Calu3 (cell line): Measurements from ENCODE around the gene SERPINB8. TPM values are rescaled to one million over a fixed set of nuclear protein-coding genes. Genes with fewer than 3 reads are reported as not detected.
A peak's percentile ranks its signal among the peaks of the same experiment; 100 is the strongest.

ENCODE experiments used
- BruUV-seq: library from RNA; stranded (reverse); fragments of 400-500 nt; replicated peaks from 2 replicates; lab custom pipeline; 2021; lab: Mats Ljungman, UMichigan
- CTCF ChIA-PET: fragments of 300-600 bp; sonication (Branson Sonifier 250); formaldehyde crosslinking; loops from one replicate; lab custom pipeline; 2022; ENCODE audit warnings: antibody characterized with exemption; lab: Charles Lee
- DNase-seq: peaks from one replicate; pipeline ENCODE4 v3.0.0; 2022
- H3K27ac Mint-ChIP-seq: one replicate; pipeline ENCODE4 v1.8.0; 2022; ENCODE audit warnings: mixed read lengths; ENCODE audit not compliant: unreplicated experiment
- H3K27me3 Mint-ChIP-seq: one replicate; pipeline ENCODE4 v1.8.0; 2022; ENCODE audit warnings: mixed read lengths; ENCODE audit not compliant: unreplicated experiment
- H3K36me3 Mint-ChIP-seq: one replicate; pipeline ENCODE4 v1.8.0; 2022; ENCODE audit warnings: mild to moderate bottlenecking, moderate library complexity, mixed read lengths; ENCODE audit not compliant: insufficient read depth, unreplicated experiment
- H3K4me1 Mint-ChIP-seq: one replicate; pipeline ENCODE4 v1.8.0; 2022; ENCODE audit warnings: mild to moderate bottlenecking, low read depth, mixed read lengths; ENCODE audit not compliant: unreplicated experiment
- H3K4me3 Mint-ChIP-seq: one replicate; pipeline ENCODE4 v1.8.0; 2022; ENCODE audit warnings: mild to moderate bottlenecking, low read depth, moderate library complexity, mixed read lengths; ENCODE audit not compliant: unreplicated experiment
- H3K9me3 Mint-ChIP-seq: one replicate; pipeline ENCODE4 v1.8.0; 2022; ENCODE audit warnings: low read depth, mixed read lengths; ENCODE audit not compliant: unreplicated experiment
- CTCF ChIP-seq: fragments of 200-600 bp; IDR thresholded peaks from one replicate; pipeline ENCODE4 v1.8.0; 2022; ENCODE audit warnings: antibody characterized with exemption; ENCODE audit not compliant: unreplicated experiment
- intact Hi-C: fragments of 100-400 bp; cut with micrococcal nuclease; formaldehyde crosslinking; loops from one replicate; pipeline ENCODE4 v1.10.0; 2022; ENCODE audit not compliant: unreplicated experiment
- total RNA-seq: library from RNA; stranded (reverse); gene quantifications from 2 replicates; pipeline ENCODE4 v1.2.3, GENCODE V29; 2022

Gene SERPINB8
- total RNA-seq, 1 experiment from 2014 or later, result 30.9 TPM

- CTCF ChIA-PET, result no interaction called here
- intact Hi-C loops, result no loop called here
- no peaks in the 10 kb centered on the region for H3K27me3 Mint-ChIP-seq
These were observed 7.2 kb downstream of the SERPINB8 start for GRCh38 chr18:63977040-63977439.

GRCh38 chr18:63979409-63979920, 9.6 kb downstream of the SERPINB8 start:
- no peak overlapping the region for H3K4me3 Mint-ChIP-seq
- peak; percentile 74 for TF ChIP-seq CTCF
- intact Hi-C loops, result no loop called here
- peaks cover 40% of the 10 kb centered on the region for H3K4me1 Mint-ChIP-seq
- no TSS peak for BruUV-seq
- CTCF ChIA-PET, result no interaction called here
- peaks cover 18% of the 10 kb centered on the region for H3K36me3 Mint-ChIP-seq
- no peak overlapping the region for H3K27ac Mint-ChIP-seq
- H3K9me3 Mint-ChIP-seq, result no peaks in the 10 kb centered on the region
- H3K27me3 Mint-ChIP-seq, result no peaks in the 10 kb centered on the region
- DNase-seq, result peak; percentile 55

More at GRCh38 chr18:63977040-63977439, 7.2 kb downstream of the SERPINB8 start:
- no peak overlapping the region for H3K27ac Mint-ChIP-seq
- BruUV-seq, result no TSS peak
- H3K4me3 Mint-ChIP-seq, result no peak overlapping the region
- TF ChIP-seq CTCF, result no peak
- no peak for DNase-seq
- H3K36me3 Mint-ChIP-seq, result peaks cover 17% of the 10 kb centered on the region
- H3K4me1 Mint-ChIP-seq, result peaks cover 46% of the 10 kb centered on the region
- no peaks in the 10 kb centered on the region for H3K9me3 Mint-ChIP-seq

- Mint-ChIP-seq H3K4me3 (no peak overlapping the region), H3K27ac (no peak overlapping the region), H3K9me3 (no peaks in the 10 kb centered on the region), H3K36me3 (peaks cover 18% of the 10 kb centered on the region), H3K27me3 (no peaks in the 10 kb centered on the region), H3K4me1 (peaks cover 35% of the 10 kb centered on the region)
- TF ChIP-seq CTCF, result no peak
- BruUV-seq, result no TSS peak
- CTCF ChIA-PET, result no interaction called here
- intact Hi-C loops, result no loop called here
- no peak for DNase-seq
These were observed 10.1 kb downstream of the SERPINB8 start for GRCh38 chr18:63980027-63980426.

GRCh38 chr18:63980896-63981460, 11.1 kb downstream of the SERPINB8 start:
- CTCF ChIA-PET, result no interaction called here
- intact Hi-C loops, result no loop called here
- TF ChIP-seq CTCF, result no peak
- H3K4me3 Mint-ChIP-seq, result no peak overlapping the region
- peaks cover 30% of the 10 kb centered on the region for H3K4me1 Mint-ChIP-seq
- H3K27me3 Mint-ChIP-seq, result no peaks in the 10 kb centered on the region
- DNase-seq, result no peak
- no peaks in the 10 kb centered on the region for H3K9me3 Mint-ChIP-seq
- H3K36me3 Mint-ChIP-seq, result peaks cover 21% of the 10 kb centered on the region
- H3K27ac Mint-ChIP-seq, result no peak overlapping the region
- BruUV-seq, result no TSS peak
